ENCODE results near the gene INIP. TPM values are rescaled to one million over a fixed set of nuclear protein-coding genes. Genes with fewer than 3 reads are reported as not detected.

INIP gene
- total RNA-seq, 1 experiment from 2014 or later: 26.6 TPM

DNA sequence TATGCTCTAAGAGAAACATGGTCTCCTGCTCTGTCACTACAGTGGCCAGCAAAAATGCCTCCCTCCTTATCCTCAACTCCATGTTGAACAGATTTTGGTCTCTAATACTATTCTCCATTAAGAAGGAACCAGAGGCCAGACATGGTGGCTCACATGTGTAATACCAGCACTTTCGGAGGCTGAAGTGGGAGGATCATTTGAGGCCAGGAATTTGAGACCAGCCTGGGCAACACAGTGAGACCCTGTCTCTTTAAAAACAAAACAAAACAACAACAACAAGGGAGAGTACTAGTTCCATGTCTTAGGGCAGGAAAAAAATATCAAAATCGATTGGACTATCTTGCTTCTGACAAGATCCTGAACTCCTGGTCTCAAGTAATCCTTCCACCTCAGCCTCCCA lies 14.6 kb downstream of the INIP start:
- no TSS peak for BruUV-seq (replicated peaks)
- Histone ChIP-seq H3K9me3 (ENCODE audit: low read depth, low read length, poor library complexity, severe bottlenecking) (no peaks in the 10 kb centered on the region), H3K27ac (ENCODE audit: low read depth, low read length, poor library complexity, severe bottlenecking) (peak overlapping the region; percentile 28), H3K4me1 (ENCODE audit: insufficient read depth, low read length, poor library complexity, severe bottlenecking) (no peaks in the 10 kb centered on the region), H3K4me3 (ENCODE audit: low read depth, low read length, poor library complexity, severe bottlenecking) (no peak overlapping the region), H3K27me3 (replicated peaks; ENCODE audit: insufficient read depth, low read depth, low read length, poor library complexity) (no peaks in the 10 kb centered on the region), H3K36me3 (ENCODE audit: insufficient read depth, low read length, poor library complexity, severe bottlenecking) (no peaks in the 10 kb centered on the region)
- CTCF ChIA-PET: no interaction called here
- POLR2A ChIA-PET (ENCODE audit: low non-redundant PET): no interaction called here
- intact Hi-C loops (cut with micrococcal nuclease; ENCODE audit: unreplicated experiment): no loop called here
- TF ChIP-seq EZH2 (IDR thresholded peaks at IDR 0.05; ENCODE audit: borderline replicate concordance, low read depth, low read length, poor library complexity, severe bottlenecking): no peak
- TF ChIP-seq, protein P1, sequence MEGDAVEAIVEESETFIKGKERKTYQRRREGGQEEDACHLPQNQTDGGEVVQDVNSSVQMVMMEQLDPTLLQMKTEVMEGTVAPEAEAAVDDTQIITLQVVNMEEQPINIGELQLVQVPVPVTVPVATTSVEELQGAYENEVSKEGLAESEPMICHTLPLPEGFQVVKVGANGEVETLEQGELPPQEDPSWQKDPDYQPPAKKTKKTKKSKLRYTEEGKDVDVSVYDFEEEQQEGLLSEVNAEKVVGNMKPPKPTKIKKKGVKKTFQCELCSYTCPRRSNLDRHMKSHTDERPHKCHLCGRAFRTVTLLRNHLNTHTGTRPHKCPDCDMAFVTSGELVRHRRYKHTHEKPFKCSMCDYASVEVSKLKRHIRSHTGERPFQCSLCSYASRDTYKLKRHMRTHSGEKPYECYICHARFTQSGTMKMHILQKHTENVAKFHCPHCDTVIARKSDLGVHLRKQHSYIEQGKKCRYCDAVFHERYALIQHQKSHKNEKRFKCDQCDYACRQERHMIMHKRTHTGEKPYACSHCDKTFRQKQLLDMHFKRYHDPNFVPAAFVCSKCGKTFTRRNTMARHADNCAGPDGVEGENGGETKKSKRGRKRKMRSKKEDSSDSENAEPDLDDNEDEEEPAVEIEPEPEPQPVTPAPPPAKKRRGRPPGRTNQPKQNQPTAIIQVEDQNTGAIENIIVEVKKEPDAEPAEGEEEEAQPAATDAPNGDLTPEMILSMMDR (conservative IDR thresholded peaks at IDR 0.05; ENCODE audit: low read depth, low read length): no peak
- DNase-seq (ENCODE audit: low spot score): no peak

DNA sequence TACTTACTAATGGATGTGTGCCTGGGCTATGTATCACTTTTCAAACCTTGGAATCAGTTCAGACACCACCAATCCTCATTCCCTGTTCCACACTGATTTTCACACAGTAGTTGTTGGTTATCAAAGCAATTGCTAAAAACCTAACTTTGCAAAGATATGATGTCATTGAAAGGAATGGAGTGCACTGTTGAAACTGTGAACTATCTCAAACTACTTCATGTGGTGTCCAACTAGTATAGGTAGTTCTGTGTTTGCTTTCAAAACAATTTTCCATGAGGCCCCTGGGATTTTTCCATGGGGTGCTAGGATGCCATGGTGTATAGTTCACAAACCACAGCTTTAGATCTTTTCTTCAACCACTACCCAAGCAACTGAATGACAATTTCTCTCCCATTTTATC lies 17.8 kb downstream of the INIP start:
- no peaks in the 10 kb centered on the region for H3K27me3 ChIP-seq (replicated peaks; ENCODE audit: insufficient read depth, low read depth, low read length, poor library complexity)
- ChIA-PET POLR2A (ENCODE audit: low non-redundant PET) (no interaction called here), CTCF (no interaction called here)
- no TSS peak for BruUV-seq (replicated peaks)
- no peak for DNase-seq (ENCODE audit: low spot score)
- no peaks in the 10 kb centered on the region for H3K4me1 ChIP-seq (ENCODE audit: insufficient read depth, low read length, poor library complexity, severe bottlenecking)
- no peak overlapping the region for H3K4me3 ChIP-seq (ENCODE audit: low read depth, low read length, poor library complexity, severe bottlenecking)
- no peak overlapping the region for H3K27ac ChIP-seq (ENCODE audit: low read depth, low read length, poor library complexity, severe bottlenecking)
- TF ChIP-seq EZH2 (IDR thresholded peaks at IDR 0.05; ENCODE audit: borderline replicate concordance, low read depth, low read length, poor library complexity, severe bottlenecking): no peak
- TF ChIP-seq, protein P1 (conservative IDR thresholded peaks at IDR 0.05; ENCODE audit: low read depth, low read length): no peak
- no peaks in the 10 kb centered on the region for H3K9me3 ChIP-seq (ENCODE audit: low read depth, low read length, poor library complexity, severe bottlenecking)
- no peaks in the 10 kb centered on the region for H3K36me3 ChIP-seq (ENCODE audit: insufficient read depth, low read length, poor library complexity, severe bottlenecking)
- intact Hi-C loops (cut with micrococcal nuclease; ENCODE audit: unreplicated experiment): no loop called here

- H3K36me3 ChIP-seq (ENCODE audit: insufficient read depth, low read length, poor library complexity, severe bottlenecking): no peaks in the 10 kb centered on the region
- H3K27ac ChIP-seq (ENCODE audit: low read depth, low read length, poor library complexity, severe bottlenecking): no peak overlapping the region
- ChIA-PET POLR2A (ENCODE audit: low non-redundant PET) (no interaction called here), CTCF (no interaction called here)
- intact Hi-C loops (cut with micrococcal nuclease; ENCODE audit: unreplicated experiment): no loop called here
- H3K27me3 ChIP-seq (replicated peaks; ENCODE audit: insufficient read depth, low read depth, low read length, poor library complexity): no peaks in the 10 kb centered on the region
- no peak for DNase-seq (ENCODE audit: low spot score)
- no peaks in the 10 kb centered on the region for H3K9me3 ChIP-seq (ENCODE audit: low read depth, low read length, poor library complexity, severe bottlenecking)
- no peaks in the 10 kb centered on the region for H3K4me1 ChIP-seq (ENCODE audit: insufficient read depth, low read length, poor library complexity, severe bottlenecking)
- no peak overlapping the region for H3K4me3 ChIP-seq (ENCODE audit: low read depth, low read length, poor library complexity, severe bottlenecking)
- TF ChIP-seq, protein P1 (conservative IDR thresholded peaks at IDR 0.05; ENCODE audit: low read depth, low read length): no peak
- TF ChIP-seq EZH2 (IDR thresholded peaks at IDR 0.05; ENCODE audit: borderline replicate concordance, low read depth, low read length, poor library complexity, severe bottlenecking): no peak
- no TSS peak for BruUV-seq (replicated peaks)
Measured at GRCh38 chr9:112699230-112699629, 18.7 kb downstream of the INIP start.

Measured in A673 (cell line).